ENCODE results near the gene UBC.

Gene UBC

DNA sequence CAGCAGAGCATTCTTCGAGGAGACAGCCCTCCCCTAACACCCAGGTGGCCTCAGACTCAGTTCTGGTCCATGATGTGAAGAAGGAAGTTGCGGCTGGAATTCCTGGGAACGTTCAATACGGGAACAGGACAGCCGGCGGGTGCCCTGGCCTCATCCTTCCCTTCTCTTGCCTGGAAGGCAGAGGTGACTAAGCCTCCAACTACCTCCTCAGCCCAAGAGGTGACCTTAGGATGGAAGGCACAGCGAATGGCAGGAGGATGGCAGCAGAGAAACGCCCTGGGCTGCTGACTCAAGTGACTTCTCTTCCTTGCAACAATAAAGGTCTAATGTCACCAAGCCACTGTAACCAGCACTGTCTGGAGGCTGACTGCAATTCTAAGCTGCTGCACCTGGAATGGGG, 38.4 kb upstream of the UBC start:
- TF ChIP-seq, protein P1, sequence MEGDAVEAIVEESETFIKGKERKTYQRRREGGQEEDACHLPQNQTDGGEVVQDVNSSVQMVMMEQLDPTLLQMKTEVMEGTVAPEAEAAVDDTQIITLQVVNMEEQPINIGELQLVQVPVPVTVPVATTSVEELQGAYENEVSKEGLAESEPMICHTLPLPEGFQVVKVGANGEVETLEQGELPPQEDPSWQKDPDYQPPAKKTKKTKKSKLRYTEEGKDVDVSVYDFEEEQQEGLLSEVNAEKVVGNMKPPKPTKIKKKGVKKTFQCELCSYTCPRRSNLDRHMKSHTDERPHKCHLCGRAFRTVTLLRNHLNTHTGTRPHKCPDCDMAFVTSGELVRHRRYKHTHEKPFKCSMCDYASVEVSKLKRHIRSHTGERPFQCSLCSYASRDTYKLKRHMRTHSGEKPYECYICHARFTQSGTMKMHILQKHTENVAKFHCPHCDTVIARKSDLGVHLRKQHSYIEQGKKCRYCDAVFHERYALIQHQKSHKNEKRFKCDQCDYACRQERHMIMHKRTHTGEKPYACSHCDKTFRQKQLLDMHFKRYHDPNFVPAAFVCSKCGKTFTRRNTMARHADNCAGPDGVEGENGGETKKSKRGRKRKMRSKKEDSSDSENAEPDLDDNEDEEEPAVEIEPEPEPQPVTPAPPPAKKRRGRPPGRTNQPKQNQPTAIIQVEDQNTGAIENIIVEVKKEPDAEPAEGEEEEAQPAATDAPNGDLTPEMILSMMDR (IDR thresholded peaks at IDR 0.05; ENCODE audit: low read depth, low read length, missing control alignments) = no peak
- no peak overlapping the region for H3K4me3 ChIP-seq (ENCODE audit: low read depth, low read length)
- DNase-seq (ENCODE audit: low read depth) = no peak

DNA sequence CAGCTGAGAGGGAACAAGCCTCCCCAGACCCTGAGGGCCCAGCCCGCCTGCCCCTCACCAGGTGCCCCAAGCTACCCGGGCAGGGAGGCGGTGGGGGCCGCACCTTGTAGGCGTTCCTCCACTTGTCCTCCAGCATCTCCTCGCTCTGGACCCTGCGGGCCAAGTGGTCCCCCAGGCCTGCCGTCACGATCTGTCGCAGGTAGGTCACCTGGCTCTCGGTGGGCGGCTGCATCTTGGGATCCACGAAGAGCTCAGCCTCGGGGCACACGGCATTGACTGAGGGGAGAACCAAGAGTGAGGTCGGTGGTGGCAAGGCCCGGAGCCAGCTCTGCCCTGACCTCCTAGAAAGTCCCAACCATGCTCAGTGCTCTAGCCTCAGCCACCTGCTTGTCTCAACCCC, 37.8 kb upstream of the UBC start:
- no peak for DNase-seq (ENCODE audit: low read depth)
- TF ChIP-seq, protein P1 (IDR thresholded peaks at IDR 0.05; ENCODE audit: low read depth, low read length, missing control alignments) = no peak
- no peak overlapping the region for H3K4me3 ChIP-seq (ENCODE audit: low read depth, low read length)

DNA sequence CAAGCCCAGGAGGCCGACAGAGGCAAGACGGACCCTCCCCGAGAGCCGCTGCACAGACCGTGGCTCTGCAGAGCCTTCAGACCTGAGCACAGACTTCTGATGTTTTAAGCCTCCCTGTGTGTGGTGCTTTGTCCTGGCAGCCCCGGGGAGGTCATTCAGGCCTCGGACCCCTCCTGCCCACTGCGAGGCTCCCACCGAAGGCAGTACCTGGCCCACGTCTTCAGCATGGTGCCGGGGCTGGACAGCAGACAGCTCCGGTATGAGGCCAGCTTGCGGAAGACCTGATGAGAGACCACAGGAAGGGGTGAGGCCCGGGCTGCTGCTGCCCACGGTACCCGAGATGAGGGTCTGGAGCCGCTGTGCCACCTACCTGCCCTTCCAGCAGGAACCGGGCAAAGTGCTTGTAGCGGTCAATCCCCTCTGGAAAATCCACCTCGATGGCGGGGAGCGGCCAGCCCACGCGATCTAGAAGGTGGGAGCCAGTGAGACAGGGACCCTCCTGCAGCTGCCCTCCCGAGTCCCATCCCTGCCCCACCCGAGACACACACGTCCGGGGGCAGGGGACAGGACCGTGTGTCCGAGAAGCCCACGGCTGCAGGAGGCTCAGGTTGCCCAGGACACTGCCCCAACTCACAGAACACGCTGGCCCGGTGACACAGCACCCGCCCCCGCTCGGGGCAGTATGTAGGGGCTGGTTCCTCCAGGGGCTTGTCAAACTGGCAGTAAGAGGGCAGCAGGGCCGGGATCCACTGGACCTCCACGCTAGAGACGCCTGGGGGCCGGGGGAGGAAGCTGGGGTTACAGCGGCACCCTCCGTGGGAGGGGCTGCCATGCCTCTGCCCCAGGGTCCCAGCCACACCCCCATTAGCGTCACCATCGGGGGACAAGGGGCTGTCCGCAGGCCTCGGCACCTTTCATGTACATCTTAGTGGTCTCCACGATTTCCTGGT, 35.6 kb upstream of the UBC start:
- H3K4me3 ChIP-seq (ENCODE audit: low read depth, low read length) = no peak overlapping the region
- DNase-seq (ENCODE audit: low read depth) = no peak
- TF ChIP-seq, protein P1 (IDR thresholded peaks at IDR 0.05; ENCODE audit: low read depth, low read length, missing control alignments) = no peak

DNA sequence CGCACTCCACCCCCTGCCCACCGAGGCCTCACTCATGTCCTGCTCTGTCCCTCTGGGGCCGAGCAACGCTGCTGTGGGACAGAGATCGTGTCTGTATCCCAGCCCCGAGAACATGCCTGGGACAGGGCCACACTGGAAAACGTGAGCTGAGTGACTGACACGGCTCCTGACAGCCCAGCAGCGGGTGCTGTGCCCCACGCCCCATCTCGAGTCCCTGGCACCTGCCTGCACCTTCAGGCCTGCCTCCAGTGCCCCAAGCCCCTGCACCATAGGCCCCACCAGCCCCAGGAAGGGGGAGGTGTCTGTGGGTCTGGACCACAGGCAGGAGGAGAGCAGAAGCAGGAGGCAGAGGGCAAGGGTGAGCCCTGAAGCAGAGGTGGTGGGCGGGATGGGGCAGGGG, 34.6 kb upstream of the UBC start:
- no peak for DNase-seq (ENCODE audit: low read depth)
- TF ChIP-seq, protein P1 (IDR thresholded peaks at IDR 0.05; ENCODE audit: low read depth, low read length, missing control alignments) = no peak

DNA sequence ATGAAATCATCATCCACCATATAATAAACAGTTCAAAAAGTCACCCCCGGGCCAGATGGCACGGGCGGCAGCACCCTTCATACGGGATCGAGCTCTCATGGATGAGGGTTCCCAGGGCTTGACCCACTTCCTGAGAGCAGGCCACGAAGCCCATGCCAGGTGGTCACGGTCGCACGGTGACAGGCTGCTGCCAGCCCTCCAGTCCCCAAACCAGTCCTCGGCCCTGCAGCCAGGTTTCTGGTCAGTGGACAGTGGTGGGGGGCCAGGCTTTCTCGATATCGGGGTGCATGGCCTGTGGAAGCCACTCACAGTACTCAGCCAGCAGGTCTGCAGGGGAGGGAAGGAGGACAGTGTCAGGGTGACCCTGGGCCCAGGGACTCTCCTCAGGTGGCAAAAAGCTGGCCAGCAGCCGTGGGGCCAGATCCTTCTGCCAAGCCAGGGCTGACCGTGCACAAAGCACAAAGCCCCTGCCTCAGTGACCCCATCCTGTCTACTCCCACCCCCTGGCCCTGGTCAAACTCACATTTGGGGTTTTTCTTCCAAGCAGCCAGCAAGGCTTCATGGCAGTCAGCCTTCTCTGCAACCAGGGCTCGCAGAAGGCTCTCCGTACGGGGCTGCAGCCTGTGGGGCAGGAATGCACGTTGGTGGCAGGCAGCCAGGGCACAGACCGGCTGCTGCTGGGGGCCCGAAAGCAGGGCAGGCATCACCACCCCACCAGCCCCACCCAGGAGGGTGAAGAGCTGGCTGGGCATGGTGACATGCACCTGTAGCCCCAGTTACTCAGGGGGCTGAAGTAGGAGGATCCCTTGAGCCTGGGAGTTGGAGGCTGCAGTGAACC, 33.3 kb upstream of the UBC start:
- TF ChIP-seq, protein P1 (IDR thresholded peaks at IDR 0.05; ENCODE audit: low read depth, low read length, missing control alignments) = no peak
- no peak overlapping the region for H3K4me3 ChIP-seq (ENCODE audit: low read depth, low read length)
- DNase-seq (ENCODE audit: low read depth) = no peak

More for the DNA sequence above, 34.6 kb upstream of the UBC start:
- H3K4me3 ChIP-seq (ENCODE audit: low read depth, low read length) = no peak overlapping the region

DNA sequence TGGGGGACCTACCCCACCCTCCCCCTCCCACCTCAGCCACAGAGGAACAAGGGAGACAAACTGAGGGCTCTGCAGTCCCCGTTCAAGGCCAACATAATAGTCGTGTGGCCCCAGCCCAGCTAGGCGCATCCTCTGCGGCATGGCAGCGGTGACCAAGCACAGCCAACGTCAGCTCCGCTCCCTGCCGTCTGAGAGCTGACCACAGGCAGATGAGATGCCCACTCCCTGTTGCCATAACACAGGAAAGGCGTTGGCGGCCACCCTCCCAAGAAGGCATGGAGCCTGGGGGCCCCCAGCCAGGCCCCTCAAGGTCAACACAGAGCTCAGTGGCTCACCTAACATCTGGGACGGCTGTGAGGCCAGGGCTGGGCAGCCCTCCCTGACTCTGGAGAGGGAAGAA, 32.6 kb upstream of the UBC start:
- TF ChIP-seq, protein P1 (IDR thresholded peaks at IDR 0.05; ENCODE audit: low read depth, low read length, missing control alignments) = no peak
- DNase-seq (ENCODE audit: low read depth) = no peak
- H3K4me3 ChIP-seq (ENCODE audit: low read depth, low read length) = no peak overlapping the region
